A549 (cell line): ENCODE results near the gene LRRFIP2. TPM values are rescaled to one million over a fixed set of nuclear protein-coding genes. Genes with fewer than 3 reads are reported as not detected.

Source experiments
- ATAC-seq, 2 experiments: fragments of 200-7000 bp in 1 of 2; fragments of >200 bp in 1 of 2; cut with Nextera tagmentation in 1 of 2; cut with Tn5 transposase in 1 of 2; 3 replicates each; pipeline versions ENCODE4 v1.8.0 to v1.9.1; 2018 to 2020; ENCODE audit warnings: mild to moderate bottlenecking in 1 of 2, moderate library complexity in 1 of 2
- CTCF ChIA-PET: fragments of 300-600 bp; sonication (Branson Sonifier 250); formaldehyde crosslinking; extraction: SDS; loops from one replicate; lab custom pipeline; 2021; ENCODE audit warnings: antibody characterized with exemption, inconsistent platforms; lab: Yijun Ruan, JAX
- POLR2A ChIA-PET: fragments of 350-600 bp; formaldehyde crosslinking; extraction: SDS; loops from one replicate; lab custom pipeline; 2021; ENCODE audit warnings: antibody characterized with exemption, inconsistent platforms; lab: Yijun Ruan, JAX
- DNase-seq, 2 experiments: peaks; one replicate each; pipeline versions ENCODE4 v3.0.0 to v3.0.0-alpha.2; 2011 to 2016; ENCODE audit warnings: low read depth in 1 of 2, low spot score in 1 of 2
- FAIRE-seq: peaks from 2 replicates; lab custom pipeline; 2011; peaks lifted over from hg19 to GRCh38; lab: Jason Lieb, UNC
- H3K27ac ChIP-seq, 2 experiments: fragments of >200 bp; sonication (Bioruptor Twin); formaldehyde crosslinking; 3 replicates each; pipeline ENCODE4 v1.5.1; 2016 to 2017
- H3K4me1 ChIP-seq: fragments of >200 bp; sonication (Bioruptor Twin); formaldehyde crosslinking; 3 replicates; pipeline ENCODE4 v1.6.1; 2016
- H3K4me2 ChIP-seq: fragments of >200 bp; sonication (Bioruptor Twin); formaldehyde crosslinking; 3 replicates; pipeline ENCODE4 v1.6.1; 2016
- H3K4me3 ChIP-seq: fragments of >200 bp; sonication (Bioruptor Twin); formaldehyde crosslinking; 3 replicates; pipeline ENCODE4 v1.5.1; 2016
- H3K9me3 ChIP-seq: fragments of >200 bp; sonication (Bioruptor Twin); formaldehyde crosslinking; 3 replicates; pipeline ENCODE4 v1.6.1; 2016
- ATOH8 ChIP-seq: fragments of 250-450 bp; sonication (Bioruptor Pico); IDR thresholded peaks from 2 replicates; pipeline ENCODE4 v1.5.0; 2020; ENCODE audit warnings: low read depth, mild to moderate bottlenecking, moderate library complexity
- BHLHE40 ChIP-seq: IDR thresholded peaks from 2 replicates; pipeline ENCODE4 v1.6.1; 2012; ENCODE audit warnings: low read depth, low read length, inconsistent platforms
- CBX8 ChIP-seq: fragments of 200-600 bp; sonication (generic); IDR thresholded peaks from 2 replicates; pipeline ENCODE4 v1.6.1; 2016
- CEBPB ChIP-seq, 2 experiments: fragments of >200 bp in 1 of 2; sonication (Bioruptor Twin) in 1 of 2; formaldehyde crosslinking in 1 of 2; IDR thresholded peaks; 2 replicates each; pipeline ENCODE4 v1.6.1; 2012 to 2016
- CTCF ChIP-seq: fragments of >200 bp; sonication (Bioruptor Twin); formaldehyde crosslinking; IDR thresholded peaks from 3 replicates; pipeline ENCODE4 v1.5.1; 2016
- EHMT2 ChIP-seq: fragments of 200-600 bp; sonication (generic); IDR thresholded peaks from 2 replicates; pipeline ENCODE4 v1.6.1; 2016; ENCODE audit warnings: antibody characterized with exemption, low read depth, mild to moderate bottlenecking, moderate library complexity
- EP300 ChIP-seq, 2 experiments: fragments of >200 bp; sonication (Bioruptor Twin); formaldehyde crosslinking; IDR thresholded peaks; 2 replicates in 1 of 2; 3 replicates in 1 of 2; pipeline ENCODE4 v1.6.1; 2016 to 2017
- GATA3 ChIP-seq: IDR thresholded peaks from 2 replicates; pipeline ENCODE4 v1.6.1; 2012; ENCODE audit warnings: borderline replicate concordance
- HDAC2 ChIP-seq: fragments of 200-600 bp; sonication (generic); IDR thresholded peaks from 2 replicates; pipeline ENCODE4 v1.6.1; 2016
- HES2 ChIP-seq: fragments of >200 bp; sonication (Bioruptor Twin); formaldehyde crosslinking; IDR thresholded peaks from 2 replicates; pipeline ENCODE4 v1.6.1; 2016
- HEYL ChIP-seq: fragments of 250-450 bp; sonication (Bioruptor Pico); IDR thresholded peaks from 2 replicates; pipeline ENCODE4 v1.8.0; 2021; ENCODE audit warnings: mild to moderate bottlenecking, moderate library complexity
- HOXA7 ChIP-seq: fragments of 250-450 bp; sonication (Bioruptor Pico); IDR thresholded peaks from 2 replicates; pipeline ENCODE4 v1.5.0; 2020; ENCODE audit warnings: mild to moderate bottlenecking, moderate library complexity
- HOXB13 ChIP-seq: fragments of 250-450 bp; sonication (Bioruptor Pico); IDR thresholded peaks from 2 replicates; pipeline ENCODE4 v1.5.0; 2020; ENCODE audit warnings: low read depth, mild to moderate bottlenecking, moderate library complexity
- JUN ChIP-seq, 2 experiments: fragments of >200 bp; sonication (Bioruptor Twin); formaldehyde crosslinking; IDR thresholded peaks; 2 replicates in 1 of 2; 3 replicates in 1 of 2; pipeline ENCODE4 v1.6.1; 2016 to 2017
- JUNB ChIP-seq: fragments of >200 bp; sonication (Bioruptor Twin); formaldehyde crosslinking; IDR thresholded peaks from 2 replicates; pipeline ENCODE4 v1.6.1; 2016
- KDM1A ChIP-seq: fragments of 200-600 bp; sonication (generic); IDR thresholded peaks from 2 replicates; pipeline ENCODE4 v1.6.1; 2016; ENCODE audit warnings: low read depth, mild to moderate bottlenecking
- KDM5A ChIP-seq: fragments of 200-600 bp; sonication (generic); IDR thresholded peaks from 2 replicates; pipeline ENCODE4 v1.6.1; 2016; ENCODE audit warnings: antibody characterized with exemption, mild to moderate bottlenecking
- MAFK ChIP-seq: fragments of 450-650 bp; IDR thresholded peaks from 2 replicates; pipeline ENCODE4 v1.6.1; 2014; ENCODE audit not compliant: partially characterized antibody
- MAZ ChIP-seq: fragments of 150-350 bp; IDR thresholded peaks from 2 replicates; pipeline ENCODE4 v1.6.1; 2014; ENCODE audit warnings: antibody characterized with exemption, low read depth, low read length, borderline replicate concordance
- NFE2L2 ChIP-seq: fragments of 150-350 bp; conservative IDR thresholded peaks from 2 replicates; pipeline ENCODE4 v1.6.1; 2014; ENCODE audit warnings: low read length
- NR3C1 ChIP-seq: fragments of >200 bp; sonication (Bioruptor Twin); formaldehyde crosslinking; IDR thresholded peaks from 3 replicates; pipeline ENCODE4 v1.6.1; 2017
- POLR2AphosphoS2 ChIP-seq: conservative IDR thresholded peaks from 2 replicates; pipeline ENCODE4 v1.6.1; 2012; ENCODE audit warnings: low read length, improper control_type of control experiment, inconsistent platforms
- RARB ChIP-seq: fragments of 250-450 bp; sonication (Bioruptor Pico); IDR thresholded peaks from 2 replicates; pipeline ENCODE4 v1.8.0; 2021; ENCODE audit warnings: mild to moderate bottlenecking, moderate library complexity
- RFX5 ChIP-seq: fragments of 450-650 bp; IDR thresholded peaks from 2 replicates; pipeline ENCODE4 v1.7.1; 2014; ENCODE audit warnings: antibody characterized with exemption, mild to moderate bottlenecking, moderate library complexity
- ZFP36 ChIP-seq: fragments of 450-650 bp; IDR thresholded peaks from 2 replicates; pipeline ENCODE4 v1.6.1; 2014; ENCODE audit warnings: borderline replicate concordance; ENCODE audit not compliant: partially characterized antibody
- ZNF302 ChIP-seq: fragments of 250-450 bp; sonication (Bioruptor Pico); IDR thresholded peaks from 2 replicates; pipeline ENCODE4 v1.9.0; 2021; ENCODE audit warnings: inconsistent platforms, mild to moderate bottlenecking, moderate library complexity
- WGBS: methylation state at CpG from one replicate; pipeline ENCODE4 v1.1.6; 2017; ENCODE audit errors: missing lambda C conversion rate; 5-methylcytosine and 5-hydroxymethylcytosine counted together
- polyA plus RNA-seq, 4 experiments: library from polyadenylated mRNA; depleted of rRNA in 3 of 4; stranded (reverse); fragments of >200 nt; fragmentation: RNase III in 1 of 4; extraction: RNeasy Plus Mini Kit Qiagen cat#74134 plus additional on column Dnase treatment in 1 of 4; gene quantifications; 2 replicates in 3 of 4; 3 replicates in 1 of 4; pipeline ENCODE4 v1.2.3, GENCODE V29; 2011 to 2017
- TF ChIP-seq, protein P1 (sequence below): fragments of 150-350 bp; IDR thresholded peaks from 2 replicates; pipeline ENCODE4 v1.6.1; 2014; ENCODE audit warnings: low read depth, mild to moderate bottlenecking, low read length

LRRFIP2 gene
- polyA plus RNA-seq, 2 of the 4 experiments (the other 2 are of a cell fraction) = 48.0 to 66.4 TPM

GRCh38 chr3:37155782-37156181 is 18.6 kb downstream of the LRRFIP2 start:
- no peaks in the 10 kb centered on the region for H3K9me3 ChIP-seq
- CTCF ChIA-PET = no interaction called here
- TF ChIP-seq HDAC2 (no peak), HOXB13 (CRISPR knock-in tag) (no peak), MAZ (no peak), KDM1A (no peak), HOXA7 (CRISPR knock-in tag) (no peak), GATA3 (no peak), CBX8 (no peak), NFE2L2 (no peak), HES2 (no peak), ZNF302 (CRISPR knock-in tag) (no peak)
- TF ChIP-seq, protein P1, sequence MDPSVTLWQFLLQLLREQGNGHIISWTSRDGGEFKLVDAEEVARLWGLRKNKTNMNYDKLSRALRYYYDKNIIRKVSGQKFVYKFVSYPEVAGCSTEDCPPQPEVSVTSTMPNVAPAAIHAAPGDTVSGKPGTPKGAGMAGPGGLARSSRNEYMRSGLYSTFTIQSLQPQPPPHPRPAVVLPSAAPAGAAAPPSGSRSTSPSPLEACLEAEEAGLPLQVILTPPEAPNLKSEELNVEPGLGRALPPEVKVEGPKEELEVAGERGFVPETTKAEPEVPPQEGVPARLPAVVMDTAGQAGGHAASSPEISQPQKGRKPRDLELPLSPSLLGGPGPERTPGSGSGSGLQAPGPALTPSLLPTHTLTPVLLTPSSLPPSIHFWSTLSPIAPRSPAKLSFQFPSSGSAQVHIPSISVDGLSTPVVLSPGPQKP = no peak
- ATAC-seq (no peak), FAIRE-seq (no peak), DNase-seq (no peak)
- no peaks in the 10 kb centered on the region for H3K4me1 ChIP-seq
- H3K27ac ChIP-seq = no peak overlapping the region
- H3K4me2 ChIP-seq = no peak overlapping the region
- 94% methylated on average over 8 of the region's 8 CpGs for WGBS
- POLR2A ChIA-PET = no interaction called here
- H3K4me3 ChIP-seq = no peak overlapping the region

DNA sequence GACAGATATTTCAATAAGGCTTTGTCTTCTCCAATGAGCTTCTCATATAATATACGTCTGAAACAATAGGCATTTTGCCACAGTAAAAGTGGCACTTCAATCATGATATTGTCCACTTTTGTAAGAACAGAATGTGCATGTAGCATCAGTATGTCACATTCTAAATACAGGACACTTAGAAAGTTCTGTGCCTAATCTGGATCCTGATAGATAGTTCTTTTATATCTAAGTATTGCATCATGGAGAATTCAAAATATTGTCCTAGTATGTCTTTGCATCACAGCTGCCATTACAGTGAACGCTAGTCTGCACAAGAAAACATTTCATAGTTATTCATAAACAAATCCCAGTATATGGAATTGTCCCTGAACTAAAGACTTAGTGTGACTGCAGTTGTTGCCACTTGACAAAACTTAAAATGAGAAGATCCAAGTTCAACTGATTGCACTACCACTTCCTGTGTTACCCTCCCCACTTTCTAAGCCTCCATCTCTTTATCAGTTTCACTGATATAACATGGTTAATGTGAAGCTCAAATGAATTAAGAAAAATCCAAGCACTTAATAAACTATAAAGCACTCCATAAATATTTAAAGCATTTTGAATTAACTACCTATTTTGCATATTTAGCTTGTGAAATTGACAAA is 19.6 kb downstream of the LRRFIP2 start:
- no peak for DNase-seq
- ATAC-seq = no peak
- WGBS = 90% methylated on average over 2 of the region's 2 CpGs
- Histone ChIP-seq H3K9me3 (no peaks in the 10 kb centered on the region), H3K4me2 (no peak overlapping the region), H3K4me1 (no peaks in the 10 kb centered on the region), H3K27ac (no peak overlapping the region), H3K4me3 (no peak overlapping the region)
- ChIA-PET CTCF (interaction anchor here (1.0 kb wide), 1 partner anchor 95 kb away, joined by 4 read pairs; no protein-coding TSS in a partner anchor), POLR2A (no interaction called here)
- TF ChIP-seq GATA3 = no peak
- no peak for TF ChIP-seq EHMT2
- no peak for TF ChIP-seq KDM5A
- no peak for TF ChIP-seq HEYL
- TF ChIP-seq CBX8 = no peak
- no peak for TF ChIP-seq KDM1A
- no peak for TF ChIP-seq CTCF
- TF ChIP-seq RARB (CRISPR knock-in tag) = no peak
- no peak for TF ChIP-seq ZFP36
- no peak for TF ChIP-seq ATOH8 (CRISPR knock-in tag)
- no peak for TF ChIP-seq JUNB
- TF ChIP-seq EP300 (IDR thresholded peaks at IDR 0.05) = no peak
- TF ChIP-seq POLR2AphosphoS2 = no peak
- no peak for TF ChIP-seq BHLHE40
- no peak for TF ChIP-seq CEBPB (IDR thresholded peaks at IDR 0.05)
- no peak for TF ChIP-seq JUN (IDR thresholded peaks at IDR 0.05)
- TF ChIP-seq RFX5 = no peak
- TF ChIP-seq NR3C1 = no peak
- no peak for TF ChIP-seq ZNF302 (CRISPR knock-in tag)
- TF ChIP-seq MAFK = no peak
- FAIRE-seq = no peak
